Measurements from ENCODE around the gene IL6R.

The IL6R gene

DNA sequence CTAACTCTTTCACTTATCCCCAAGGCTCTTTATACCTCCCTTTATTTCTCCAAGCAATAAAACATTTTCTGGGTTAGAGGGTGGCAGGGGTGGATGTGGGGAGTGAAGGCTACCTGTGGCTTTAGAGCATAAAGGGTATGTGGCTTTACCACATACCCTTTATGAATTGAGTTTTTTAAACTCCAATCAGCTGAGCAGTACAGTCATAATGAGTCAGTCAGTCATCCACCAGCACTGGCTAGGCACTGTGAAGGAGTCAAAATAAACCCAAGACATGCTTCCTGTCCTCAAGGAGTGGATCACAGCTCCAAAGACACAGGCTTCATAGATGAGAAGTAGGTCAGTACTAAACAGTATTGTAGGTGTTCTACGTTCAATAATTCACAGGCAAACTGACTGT is 94.3 kb downstream of the IL6R start:
- DNase-seq (ENCODE audit: extremely low read depth, low read depth), result no peak
- TF ChIP-seq, protein P1, sequence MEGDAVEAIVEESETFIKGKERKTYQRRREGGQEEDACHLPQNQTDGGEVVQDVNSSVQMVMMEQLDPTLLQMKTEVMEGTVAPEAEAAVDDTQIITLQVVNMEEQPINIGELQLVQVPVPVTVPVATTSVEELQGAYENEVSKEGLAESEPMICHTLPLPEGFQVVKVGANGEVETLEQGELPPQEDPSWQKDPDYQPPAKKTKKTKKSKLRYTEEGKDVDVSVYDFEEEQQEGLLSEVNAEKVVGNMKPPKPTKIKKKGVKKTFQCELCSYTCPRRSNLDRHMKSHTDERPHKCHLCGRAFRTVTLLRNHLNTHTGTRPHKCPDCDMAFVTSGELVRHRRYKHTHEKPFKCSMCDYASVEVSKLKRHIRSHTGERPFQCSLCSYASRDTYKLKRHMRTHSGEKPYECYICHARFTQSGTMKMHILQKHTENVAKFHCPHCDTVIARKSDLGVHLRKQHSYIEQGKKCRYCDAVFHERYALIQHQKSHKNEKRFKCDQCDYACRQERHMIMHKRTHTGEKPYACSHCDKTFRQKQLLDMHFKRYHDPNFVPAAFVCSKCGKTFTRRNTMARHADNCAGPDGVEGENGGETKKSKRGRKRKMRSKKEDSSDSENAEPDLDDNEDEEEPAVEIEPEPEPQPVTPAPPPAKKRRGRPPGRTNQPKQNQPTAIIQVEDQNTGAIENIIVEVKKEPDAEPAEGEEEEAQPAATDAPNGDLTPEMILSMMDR (IDR thresholded peaks at IDR 0.05; ENCODE audit: low read depth, low read length), result no peak

DNA sequence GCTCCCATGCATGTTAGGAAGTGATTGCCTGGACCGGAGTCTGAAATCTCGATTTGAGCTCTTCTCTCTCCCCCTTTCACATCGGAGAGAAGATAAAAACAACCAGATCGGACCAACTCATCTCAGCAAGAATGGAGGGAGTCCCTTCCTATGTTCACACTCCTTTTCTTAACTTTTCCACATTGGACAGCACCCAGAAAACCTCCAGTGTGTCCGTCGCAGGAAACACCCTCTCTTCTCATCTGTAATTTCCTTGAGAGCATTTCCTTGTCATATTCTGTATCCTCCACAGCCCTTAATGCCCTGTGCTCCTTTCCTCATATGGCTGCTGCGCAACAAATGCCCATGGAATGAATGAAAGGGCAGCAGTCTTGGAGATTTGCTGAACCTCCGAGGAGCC is 95.4 kb downstream of the IL6R start:
- TF ChIP-seq, protein P1 (IDR thresholded peaks at IDR 0.05; ENCODE audit: low read depth, low read length), result no peak

DNA sequence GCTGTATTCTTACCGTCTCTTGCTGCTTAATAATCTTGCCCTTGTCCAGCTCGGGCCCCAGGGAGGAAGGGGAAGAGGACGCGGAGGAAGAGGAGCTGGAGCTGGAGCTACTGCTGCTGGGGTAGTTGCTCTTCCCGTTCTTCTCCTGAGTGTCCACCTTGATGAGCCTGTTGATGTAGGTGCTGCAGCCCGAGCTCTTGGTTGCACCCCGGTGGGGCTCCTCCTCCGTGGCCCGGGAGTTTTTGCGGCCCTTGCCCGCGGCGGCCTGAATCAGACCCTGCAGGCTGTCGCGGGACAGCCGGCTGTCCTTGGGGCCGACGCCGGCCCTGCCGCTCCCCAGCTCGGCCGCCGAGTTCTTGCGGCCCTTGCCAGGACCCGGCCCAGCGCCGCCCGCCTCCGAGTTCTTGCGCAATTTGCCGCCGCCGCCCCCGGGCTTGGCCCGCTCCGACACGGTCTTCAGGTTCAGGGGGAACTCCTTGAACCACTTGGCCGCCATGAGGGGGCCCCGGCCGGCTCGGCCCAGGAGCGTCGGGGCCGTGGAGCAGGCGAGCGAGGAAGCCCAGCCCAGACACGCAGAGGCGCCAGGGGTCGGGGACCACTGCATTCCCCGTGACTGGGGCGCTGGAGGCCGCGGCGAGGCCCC is 96.4 kb downstream of the IL6R start:
- no peak for DNase-seq (ENCODE audit: extremely low read depth, low read depth)
- TF ChIP-seq, protein P1 (IDR thresholded peaks at IDR 0.05; ENCODE audit: low read depth, low read length), result no peak

More for the DNA sequence above, 95.4 kb downstream of the IL6R start:
- no peak for DNase-seq (ENCODE audit: extremely low read depth, low read depth)

DNA sequence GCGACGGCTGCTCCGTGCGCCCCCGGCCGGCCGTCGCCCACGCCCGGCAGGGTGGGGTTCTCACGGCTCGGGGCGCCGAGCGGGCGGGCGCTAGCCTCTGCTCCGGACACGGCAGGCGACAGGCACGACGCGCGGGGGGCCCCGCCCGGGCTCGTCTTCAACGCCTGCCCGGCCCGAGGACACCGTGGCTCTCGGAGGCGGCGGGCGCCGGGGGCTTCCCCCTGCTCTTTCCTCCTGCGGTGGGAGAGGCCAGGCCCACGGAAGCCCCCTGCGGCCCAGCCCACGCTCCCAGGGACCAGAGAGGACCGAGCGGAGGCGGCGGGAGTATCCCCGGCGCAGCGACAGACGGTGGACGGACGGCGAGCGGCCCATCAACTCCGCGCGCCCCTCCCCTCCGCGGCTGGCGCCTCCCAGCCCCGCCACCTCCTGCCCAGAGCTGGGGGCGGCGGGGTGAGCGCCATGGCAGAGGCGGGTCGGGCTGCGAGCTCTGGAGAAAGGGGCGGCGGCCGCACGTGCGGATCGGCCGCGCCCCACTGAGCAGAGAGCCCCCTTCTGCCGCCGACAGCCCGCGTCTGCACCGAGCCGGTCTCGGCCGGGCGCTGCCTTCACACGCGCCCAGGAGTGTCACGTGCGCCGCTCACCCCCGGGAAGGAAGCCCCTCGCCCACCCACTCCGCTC is 97.1 kb downstream of the IL6R start, which contains the start of the genes SHE and TDRD10:
Gene SHE (minus strand): TSS at position 347 of the 678 bp plus-strand sequence. CDS start 386 bp downstream, outside the sequence.
Gene TDRD10 (plus strand): TSS at position 154 of the 678 bp plus-strand sequence. CDS start 4,685 bp downstream, outside the sequence.
- TF ChIP-seq, protein P1 (IDR thresholded peaks at IDR 0.05; ENCODE audit: low read depth, low read length), result no peak
- no peak for DNase-seq (ENCODE audit: extremely low read depth, low read depth)

DNA sequence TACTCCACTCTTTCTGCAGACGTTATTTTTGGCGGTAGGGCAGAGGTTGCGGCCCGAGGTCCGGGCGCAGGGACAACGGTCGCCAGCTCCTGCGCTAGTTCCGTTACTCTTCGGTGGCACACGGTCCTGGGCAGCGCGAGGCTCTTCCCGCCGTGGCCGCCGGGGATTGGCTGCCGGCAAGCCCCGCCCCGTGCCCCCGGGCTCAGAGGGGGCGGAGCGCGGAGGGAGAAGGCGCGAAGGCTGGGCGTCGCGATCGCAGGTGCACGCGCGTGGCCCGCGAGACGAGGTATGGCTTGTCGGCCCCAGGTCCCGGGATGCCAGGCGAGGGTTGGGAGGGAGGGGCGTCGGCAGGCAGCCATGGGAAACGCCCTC is 97.6 kb downstream of the IL6R start:
- TF ChIP-seq, protein P1 (IDR thresholded peaks at IDR 0.05; ENCODE audit: low read depth, low read length), result no peak
- DNase-seq (ENCODE audit: extremely low read depth, low read depth), result no peak

DNA sequence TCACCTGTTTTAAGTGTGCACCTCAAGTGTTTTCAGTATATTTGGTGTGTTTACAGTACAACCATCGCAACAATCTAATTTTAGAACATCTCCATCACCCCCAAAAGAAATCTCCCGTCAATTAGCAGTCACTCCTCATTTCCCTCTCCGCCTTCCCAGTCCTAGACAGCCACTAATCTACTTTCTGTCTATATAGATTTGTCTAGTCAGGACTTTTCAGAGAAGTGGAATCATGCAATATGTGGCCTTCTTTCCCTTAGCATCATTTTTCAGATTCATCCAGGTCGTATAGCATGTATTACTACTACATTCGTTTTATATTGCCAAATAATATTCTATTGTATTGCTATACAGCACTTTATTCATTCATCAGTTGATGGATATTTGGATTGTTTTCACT is 98.8 kb downstream of the IL6R start:
- no peak for DNase-seq (ENCODE audit: extremely low read depth, low read depth)
- TF ChIP-seq, protein P1 (IDR thresholded peaks at IDR 0.05; ENCODE audit: low read depth, low read length), result no peak

DNA sequence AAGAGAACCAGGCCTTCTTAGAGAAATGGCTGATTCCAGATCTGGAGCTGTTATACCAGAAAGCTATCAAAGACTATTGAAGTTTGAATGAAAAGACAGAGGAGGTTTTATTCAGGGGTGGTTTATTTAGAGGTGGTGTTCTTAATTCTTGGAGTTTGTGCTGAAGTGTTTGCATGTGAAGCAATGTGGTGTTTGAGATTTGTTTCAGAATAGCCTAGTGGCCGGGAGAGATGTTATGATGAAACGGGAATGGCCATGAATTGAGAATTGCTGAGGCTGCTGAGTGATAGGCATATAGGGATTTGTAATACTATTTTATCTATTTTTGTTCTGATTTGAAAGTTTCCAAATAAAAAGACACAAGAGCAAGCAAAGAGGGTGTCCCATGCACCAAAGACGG is 107.6 kb downstream of the IL6R start:
- DNase-seq (ENCODE audit: extremely low read depth, low read depth), result no peak
- TF ChIP-seq, protein P1 (IDR thresholded peaks at IDR 0.05; ENCODE audit: low read depth, low read length), result no peak

Data from AG09319 (cell line).